ENCODE results near the gene NTRK1. TPM values are rescaled to one million over a fixed set of nuclear protein-coding genes. Genes with fewer than 3 reads are reported as not detected.

The NTRK1 gene
- total RNA-seq, 2 experiments from 2014 or later = 2.8 to 8.8 TPM

- no peak for ATAC-seq
- H3K27ac Mint-ChIP-seq = no peak overlapping the region
- peaks cover 55% of the 10 kb centered on the region for H3K4me1 Mint-ChIP-seq
These were observed 4.1 kb downstream of the NTRK1 start for GRCh38 chr1:156864796-156865195.

GRCh38 chr1:156865258-156865657 lies 4.6 kb downstream of the NTRK1 start:
- H3K9me3 Mint-ChIP-seq (ENCODE audit: low read depth) = no peaks in the 10 kb centered on the region
- CTCF ChIA-PET = interaction anchor here (0.7 to 21.5 kb wide), 7 partner anchors 26 to 178 kb away, joined by 3 to 600 read pairs (median 12); partner anchors contain the start of gene SH2D2A
- no peak overlapping the region for H3K27ac Mint-ChIP-seq
- no peaks in the 10 kb centered on the region for H3K36me3 Mint-ChIP-seq
- no peak for DNase-seq
- peaks cover 52% of the 10 kb centered on the region for H3K4me1 Mint-ChIP-seq
- H3K4me3 Mint-ChIP-seq = no peak overlapping the region
- ATAC-seq = no peak
- peaks cover 19% of the 10 kb centered on the region for H3K27me3 Mint-ChIP-seq

More at GRCh38 chr1:156864796-156865195, 4.1 kb downstream of the NTRK1 start:
- H3K9me3 Mint-ChIP-seq (ENCODE audit: low read depth) = no peaks in the 10 kb centered on the region
- no peaks in the 10 kb centered on the region for H3K36me3 Mint-ChIP-seq
- CTCF ChIA-PET = interaction anchor here (0.7 to 21.5 kb wide), 8 partner anchors 26 to 177 kb away, joined by 3 to 600 read pairs (median 9); partner anchors contain the start of gene SH2D2A
- no peak overlapping the region for H3K4me3 Mint-ChIP-seq
- DNase-seq = no peak
- H3K27me3 Mint-ChIP-seq = peaks cover 22% of the 10 kb centered on the region

DNA sequence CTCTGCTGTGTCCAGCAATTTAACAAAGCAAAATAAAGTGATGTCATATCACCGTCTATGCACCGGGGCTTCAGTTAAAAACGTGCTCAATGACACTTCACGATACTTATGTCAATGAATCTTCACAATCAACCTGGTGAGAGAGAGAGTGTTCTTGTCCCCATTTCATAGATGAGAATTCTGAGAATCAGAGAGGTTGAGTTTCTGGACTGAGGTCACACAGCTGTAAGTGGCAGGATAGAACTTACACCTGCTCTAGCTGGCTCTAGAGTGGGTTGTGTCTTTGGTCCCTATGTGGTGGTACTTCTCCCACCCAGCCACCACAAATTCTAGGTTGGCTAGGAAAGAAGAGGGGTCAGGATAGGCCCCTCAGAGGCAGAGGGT lies 5.2 kb downstream of the NTRK1 start:
- Mint-ChIP-seq H3K36me3 (no peaks in the 10 kb centered on the region), H3K4me1 (peaks cover 53% of the 10 kb centered on the region), H3K9me3 (ENCODE audit: low read depth) (no peaks in the 10 kb centered on the region), H3K4me3 (no peak overlapping the region), H3K27me3 (peaks cover 21% of the 10 kb centered on the region), H3K27ac (peak overlapping the region; percentile 34)
- DNase-seq (no peak), ATAC-seq (no peak)
- CTCF ChIA-PET = interaction anchor here (0.7 to 21.5 kb wide), 7 partner anchors 24 to 177 kb away, joined by 3 to 600 read pairs (median 6); partner anchors contain the start of gene SH2D2A

GRCh38 chr1:156866249-156866909 lies 5.7 kb downstream of the NTRK1 start:
- CTCF ChIA-PET = interaction anchor here (0.7 to 21.5 kb wide), 7 partner anchors 23 to 177 kb away, joined by 3 to 600 read pairs (median 6); partner anchors contain the start of gene SH2D2A
- no peak for DNase-seq
- no peaks in the 10 kb centered on the region for H3K9me3 Mint-ChIP-seq (ENCODE audit: low read depth)
- H3K27me3 Mint-ChIP-seq = peaks cover 19% of the 10 kb centered on the region
- H3K27ac Mint-ChIP-seq = peak overlapping the region; percentile 34
- ATAC-seq = peak; percentile 32
- no peak overlapping the region for H3K4me3 Mint-ChIP-seq
- peaks cover 54% of the 10 kb centered on the region for H3K4me1 Mint-ChIP-seq
- no peaks in the 10 kb centered on the region for H3K36me3 Mint-ChIP-seq

GRCh38 chr1:156868341-156868740 lies 7.7 kb downstream of the NTRK1 start:
- CTCF ChIA-PET = interaction anchor here (0.8 to 21.5 kb wide), 5 partner anchors 8 to 178 kb away, joined by 3 to 600 read pairs (median 4); partner anchors contain the start of genes NTRK1 and SH2D2A
- no peak overlapping the region for H3K27ac Mint-ChIP-seq
- H3K4me3 Mint-ChIP-seq = no peak overlapping the region
- no peaks in the 10 kb centered on the region for H3K9me3 Mint-ChIP-seq (ENCODE audit: low read depth)
- H3K27me3 Mint-ChIP-seq = peaks cover 11% of the 10 kb centered on the region
- ATAC-seq (no peak), DNase-seq (no peak)
- no peaks in the 10 kb centered on the region for H3K36me3 Mint-ChIP-seq
- peaks cover 35% of the 10 kb centered on the region for H3K4me1 Mint-ChIP-seq

DNA sequence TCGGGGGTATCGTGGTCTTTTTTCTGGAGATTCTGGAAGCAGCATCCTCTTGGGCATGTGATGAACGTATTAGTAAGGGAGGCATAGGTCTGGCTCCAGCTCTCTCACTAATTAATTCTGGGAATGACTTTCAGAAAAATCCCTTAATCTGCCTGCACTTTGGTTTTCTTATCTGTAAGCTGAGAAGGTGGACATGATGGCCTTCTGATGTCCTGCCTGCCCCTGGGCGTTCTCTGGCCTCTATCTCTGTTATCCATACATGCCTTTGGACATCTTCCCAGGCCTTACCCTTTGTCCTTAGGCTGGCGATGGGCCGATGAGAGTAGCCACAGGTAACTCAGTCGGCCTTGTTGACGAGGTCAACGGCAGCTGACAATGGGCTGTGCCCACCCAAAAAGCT lies 8.8 kb downstream of the NTRK1 start:
- DNase-seq (no peak), ATAC-seq (no peak)
- no peaks in the 10 kb centered on the region for H3K9me3 Mint-ChIP-seq (ENCODE audit: low read depth)
- no peak overlapping the region for H3K4me3 Mint-ChIP-seq
- H3K4me1 Mint-ChIP-seq = peaks cover 27% of the 10 kb centered on the region
- H3K27me3 Mint-ChIP-seq = peaks cover 11% of the 10 kb centered on the region
- no peak overlapping the region for H3K27ac Mint-ChIP-seq
- no peaks in the 10 kb centered on the region for H3K36me3 Mint-ChIP-seq
- CTCF ChIA-PET = interaction anchor here (0.6 to 21.5 kb wide), 6 partner anchors 9 to 180 kb away, joined by 3 to 600 read pairs (median 4); partner anchors contain the start of genes NTRK1 and SH2D2A

DNA sequence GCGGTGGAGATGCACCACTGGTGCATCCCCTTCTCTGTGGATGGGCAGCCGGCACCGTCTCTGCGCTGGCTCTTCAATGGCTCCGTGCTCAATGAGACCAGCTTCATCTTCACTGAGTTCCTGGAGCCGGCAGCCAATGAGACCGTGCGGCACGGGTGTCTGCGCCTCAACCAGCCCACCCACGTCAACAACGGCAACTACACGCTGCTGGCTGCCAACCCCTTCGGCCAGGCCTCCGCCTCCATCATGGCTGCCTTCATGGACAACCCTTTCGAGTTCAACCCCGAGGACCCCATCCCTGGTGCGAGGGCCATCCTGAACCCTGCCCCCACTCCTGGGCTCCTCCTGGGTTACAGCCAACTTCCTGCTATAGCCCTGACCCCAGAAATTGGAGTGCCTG lies 13.0 kb downstream of the NTRK1 start:
- CTCF ChIA-PET = interaction anchor here (1.8 to 21.5 kb wide), 4 partner anchors 16 to 148 kb away, joined by 4 to 600 read pairs (median 10); partner anchors contain the start of genes PEAR1 and SH2D2A
- DNase-seq = no peak
- no peaks in the 10 kb centered on the region for H3K9me3 Mint-ChIP-seq (ENCODE audit: low read depth)
- peaks cover 5% of the 10 kb centered on the region for H3K4me1 Mint-ChIP-seq
- no peak overlapping the region for H3K4me3 Mint-ChIP-seq
- no peak for ATAC-seq
- peaks cover 25% of the 10 kb centered on the region for H3K27me3 Mint-ChIP-seq
- H3K36me3 Mint-ChIP-seq = no peaks in the 10 kb centered on the region
- H3K27ac Mint-ChIP-seq = no peak overlapping the region

DNA sequence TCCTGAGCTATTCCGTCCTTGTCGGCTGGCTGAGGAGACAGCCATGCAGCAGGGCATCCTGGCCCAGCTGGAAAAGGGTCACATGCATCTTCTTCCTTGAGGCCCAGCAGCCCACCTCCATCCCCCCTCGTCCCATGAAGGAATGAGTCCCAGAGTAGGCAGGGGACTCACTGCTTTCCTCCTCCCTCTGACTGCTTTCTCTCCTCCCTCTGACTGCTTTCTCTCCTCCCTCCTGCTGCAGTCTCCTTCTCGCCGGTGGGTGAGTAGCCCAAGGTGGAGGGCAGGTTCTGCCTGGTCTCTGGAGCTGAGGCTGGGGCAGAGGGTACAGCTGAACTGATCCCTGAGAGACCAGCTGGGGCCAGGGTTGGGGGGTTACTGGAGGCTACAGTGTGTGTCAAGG lies 13.5 kb downstream of the NTRK1 start:
- no peak for ATAC-seq
- Mint-ChIP-seq H3K9me3 (ENCODE audit: low read depth) (no peaks in the 10 kb centered on the region), H3K4me1 (peaks cover 5% of the 10 kb centered on the region), H3K4me3 (no peak overlapping the region), H3K27ac (no peak overlapping the region), H3K36me3 (no peaks in the 10 kb centered on the region), H3K27me3 (peaks cover 26% of the 10 kb centered on the region)
- CTCF ChIA-PET = interaction anchor here (1.0 to 2.9 kb wide), 5 partner anchors 16 to 148 kb away, joined by 3 to 14 read pairs (median 4); partner anchors contain the start of gene PEAR1
- no peak for DNase-seq

GRCh38 chr1:156874572-156875340 lies 14.1 kb downstream of the NTRK1 start:
- H3K36me3 Mint-ChIP-seq = no peaks in the 10 kb centered on the region
- CTCF ChIA-PET = interaction anchor here (1.0 to 2.9 kb wide), 4 partner anchors 15 to 149 kb away, joined by 3 to 14 read pairs (median 4); no protein-coding TSS in a partner anchor
- no peak for DNase-seq
- no peak overlapping the region for H3K4me3 Mint-ChIP-seq
- peaks cover 25% of the 10 kb centered on the region for H3K27me3 Mint-ChIP-seq
- no peak overlapping the region for H3K27ac Mint-ChIP-seq
- H3K9me3 Mint-ChIP-seq (ENCODE audit: low read depth) = no peaks in the 10 kb centered on the region
- ATAC-seq = no peak
- H3K4me1 Mint-ChIP-seq = peaks cover 5% of the 10 kb centered on the region

GRCh38 chr1:156875341-156875615 lies 14.6 kb downstream of the NTRK1 start:
- CTCF ChIA-PET = interaction anchor here (1.0 to 1.4 kb wide), 2 partner anchors 23 to 36 kb away, joined by 3 to 4 read pairs; no protein-coding TSS in a partner anchor
- H3K36me3 Mint-ChIP-seq = no peaks in the 10 kb centered on the region
- peaks cover 29% of the 10 kb centered on the region for H3K27me3 Mint-ChIP-seq
- H3K4me1 Mint-ChIP-seq = peaks cover 5% of the 10 kb centered on the region
- H3K9me3 Mint-ChIP-seq (ENCODE audit: low read depth) = no peaks in the 10 kb centered on the region
- DNase-seq = no peak
- H3K4me3 Mint-ChIP-seq = no peak overlapping the region
- ATAC-seq = no peak
- no peak overlapping the region for H3K27ac Mint-ChIP-seq

DNA sequence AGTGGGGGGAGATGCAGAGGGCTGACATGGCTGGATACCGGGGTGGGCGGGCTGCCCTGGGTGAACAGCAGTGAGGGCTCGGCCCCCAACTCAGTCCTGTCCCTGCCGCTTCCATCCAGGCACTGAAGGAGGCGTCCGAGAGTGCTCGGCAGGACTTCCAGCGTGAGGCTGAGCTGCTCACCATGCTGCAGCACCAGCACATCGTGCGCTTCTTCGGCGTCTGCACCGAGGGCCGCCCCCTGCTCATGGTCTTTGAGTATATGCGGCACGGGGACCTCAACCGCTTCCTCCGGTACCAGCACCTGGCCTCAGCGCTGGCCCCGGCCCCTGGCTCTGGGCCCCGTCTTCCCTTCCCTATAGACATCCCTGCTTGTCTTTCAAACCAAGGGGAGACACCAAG lies 15.6 kb downstream of the NTRK1 start:
- Mint-ChIP-seq H3K4me1 (no peaks in the 10 kb centered on the region), H3K27ac (no peak overlapping the region), H3K27me3 (peaks cover 31% of the 10 kb centered on the region), H3K4me3 (no peak overlapping the region), H3K9me3 (ENCODE audit: low read depth) (no peaks in the 10 kb centered on the region), H3K36me3 (no peaks in the 10 kb centered on the region)
- CTCF ChIA-PET = interaction anchor here (1.0 to 2.5 kb wide), 4 partner anchors 13 to 187 kb away, joined by 4 to 6 read pairs (median 5); partner anchors contain the start of gene NTRK1
- ATAC-seq (no peak), DNase-seq (no peak)

DNA sequence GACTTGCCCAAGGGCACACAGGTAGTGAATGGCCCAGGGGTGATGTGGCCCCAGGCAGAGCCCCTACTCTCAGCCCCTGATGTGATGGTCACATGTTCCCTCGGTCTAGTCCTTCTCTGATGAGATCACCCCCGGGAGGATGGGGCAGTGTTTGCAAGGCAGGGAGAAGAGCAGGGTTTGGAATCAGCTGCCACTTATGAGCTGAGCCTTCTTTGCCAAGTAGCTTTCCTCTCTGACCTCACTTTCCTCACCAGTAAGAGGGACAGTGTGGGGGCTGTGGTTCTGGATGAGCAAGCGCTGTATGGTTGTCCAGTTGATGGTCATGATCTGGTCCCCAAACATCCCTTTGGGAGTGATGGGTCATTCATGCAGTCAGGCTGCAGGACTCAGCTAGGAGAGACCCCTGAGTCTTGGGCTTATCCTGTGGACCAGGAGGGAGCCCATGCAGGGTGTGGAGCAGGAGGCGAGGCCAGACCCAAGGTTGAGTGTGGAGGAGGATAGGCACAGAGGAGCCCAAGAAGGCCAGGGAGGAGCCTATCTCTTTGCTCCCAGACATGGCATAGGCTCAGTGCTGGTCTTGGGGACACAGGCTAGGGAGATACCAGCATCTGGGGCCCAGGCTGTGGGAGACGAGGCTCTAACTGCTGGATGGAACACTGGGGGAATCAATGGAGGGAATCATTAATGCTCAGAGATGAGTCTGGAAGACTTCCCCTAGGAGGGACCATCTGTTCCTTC lies 16.9 kb downstream of the NTRK1 start:
- ATAC-seq = no peak
- no peak overlapping the region for H3K4me3 Mint-ChIP-seq
- H3K36me3 Mint-ChIP-seq = no peaks in the 10 kb centered on the region
- no peak overlapping the region for H3K27ac Mint-ChIP-seq
- DNase-seq = no peak
- peaks cover 31% of the 10 kb centered on the region for H3K27me3 Mint-ChIP-seq
- no peaks in the 10 kb centered on the region for H3K9me3 Mint-ChIP-seq (ENCODE audit: low read depth)
- no peaks in the 10 kb centered on the region for H3K4me1 Mint-ChIP-seq
- CTCF ChIA-PET = interaction anchor here (2.5 to 4.9 kb wide), 2 partner anchors 13 to 17 kb away, joined by 6 to 31 read pairs; partner anchors contain the start of gene NTRK1

DNA sequence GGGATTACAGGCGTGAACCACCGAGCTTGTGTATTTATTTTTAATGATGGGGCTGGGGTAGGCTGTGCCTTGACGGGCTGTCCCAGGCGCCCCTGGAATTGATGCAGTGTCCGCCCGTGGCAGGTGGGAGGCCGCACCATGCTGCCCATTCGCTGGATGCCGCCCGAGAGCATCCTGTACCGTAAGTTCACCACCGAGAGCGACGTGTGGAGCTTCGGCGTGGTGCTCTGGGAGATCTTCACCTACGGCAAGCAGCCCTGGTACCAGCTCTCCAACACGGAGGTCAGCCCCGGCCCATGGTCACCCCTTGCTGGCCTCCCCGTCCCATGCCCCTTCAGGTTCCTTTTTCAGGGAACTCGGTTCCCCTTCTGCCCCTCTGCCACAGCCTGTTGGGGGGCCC lies 19.2 kb downstream of the NTRK1 start:
- DNase-seq = no peak
- ATAC-seq = no peak
- H3K4me1 Mint-ChIP-seq = no peaks in the 10 kb centered on the region

More for the DNA sequence above, 19.2 kb downstream of the NTRK1 start:
- H3K36me3 Mint-ChIP-seq = no peaks in the 10 kb centered on the region
- H3K27ac Mint-ChIP-seq = no peak overlapping the region
- CTCF ChIA-PET = interaction anchor here (1.2 to 4.9 kb wide), 5 partner anchors 9 to 154 kb away, joined by 3 to 31 read pairs (median 4); partner anchors contain the start of gene NTRK1
- H3K4me3 Mint-ChIP-seq = no peak overlapping the region
- H3K9me3 Mint-ChIP-seq (ENCODE audit: low read depth) = no peaks in the 10 kb centered on the region
- H3K27me3 Mint-ChIP-seq = peaks cover 33% of the 10 kb centered on the region

All from activated CD8-positive, alpha-beta memory T cell treated with anti-CD3 and anti-CD28 coated beads, Interleukin-2, amount 10 ng/mL, durations not matched to agents 7 days and 5 days (primary cell).